K562 (cell line): ENCODE data around the gene DRC3. TPM values are rescaled to one million over a fixed set of nuclear protein-coding genes. Genes with fewer than 3 reads are reported as not detected.
A peak's percentile ranks its signal among the peaks of the same experiment; 100 is the strongest.

Source experiments
- ARNT ChIP-seq, 2 experiments: fragments of 450-650 bp; IDR thresholded peaks; 2 replicates each; pipeline ENCODE4 v1.6.1; 2016; ENCODE audit warnings: mild to moderate bottlenecking in 1 of 2
- BMI1 ChIP-seq: fragments of 150-350 bp; IDR thresholded peaks from 2 replicates; pipeline ENCODE4 v1.6.1; 2014; ENCODE audit warnings: low read length
- CREB1 ChIP-seq, 2 experiments: sonication (generic) in 1 of 2; formaldehyde crosslinking in 1 of 2; IDR thresholded peaks; 2 replicates each; pipeline versions ENCODE4 v1.6.1 to v1.8.0; 2012 to 2022; ENCODE audit warnings: inconsistent platforms in 1 of 2, mild to moderate bottlenecking in 1 of 2, missing genetic modification reagents in 1 of 2, moderate library complexity in 1 of 2
- FOXJ2 ChIP-seq: fragments of 200-800 bp; sonication (Bioruptor generic); IDR thresholded peaks from 2 replicates; pipeline ENCODE4 v1.6.1; 2016; ENCODE audit warnings: missing genetic modification characterization, missing compliant biosample characterization
- HINFP ChIP-seq: fragments of 450-650 bp; conservative IDR thresholded peaks from 2 replicates; pipeline ENCODE4 v1.6.1; 2016; ENCODE audit warnings: missing genetic modification characterization, low read depth, mild to moderate bottlenecking, control low read depth, missing compliant biosample characterization
- KDM4B ChIP-seq, 2 experiments: fragments of 450-650 bp in 1 of 2; sonication (generic) in 1 of 2; IDR thresholded peaks; 2 replicates each; pipeline ENCODE4 v1.6.1; 2016 to 2017; ENCODE audit warnings: borderline replicate concordance in 2 of 2, antibody characterized with exemption in 1 of 2, low read depth in 1 of 2, mild to moderate bottlenecking in 1 of 2
- MCM5 ChIP-seq: fragments of 450-650 bp; IDR thresholded peaks from 2 replicates; pipeline ENCODE4 v1.6.1; 2016; ENCODE audit warnings: low read depth
- MIER1 ChIP-seq: fragments of 450-650 bp; IDR thresholded peaks from 2 replicates; pipeline ENCODE4 v1.6.1; 2016; ENCODE audit warnings: antibody characterized with exemption, mild to moderate bottlenecking, low read depth
- MYBL2 ChIP-seq, 2 experiments: fragments of 450-650 bp in 1 of 2; sonication (generic) in 1 of 2; formaldehyde crosslinking in 1 of 2; IDR thresholded peaks; 2 replicates each; pipeline versions ENCODE4 v1.6.1 to v1.8.1; 2017 to 2022; ENCODE audit warnings: borderline replicate concordance in 1 of 2, inconsistent platforms in 1 of 2, low read depth in 1 of 2, mild to moderate bottlenecking in 1 of 2, missing genetic modification reagents in 1 of 2, moderate library complexity in 1 of 2
- NFIC ChIP-seq: fragments of 450-650 bp; IDR thresholded peaks from 2 replicates; pipeline ENCODE4 v1.6.1; 2017; ENCODE audit warnings: mild to moderate bottlenecking, inconsistent platforms
- PATZ1 ChIP-seq: fragments of 250-450 bp; sonication (Bioruptor Pico); IDR thresholded peaks from 2 replicates; pipeline ENCODE4 v1.5.0; 2020; ENCODE audit warnings: mild to moderate bottlenecking, borderline replicate concordance
- PHF20 ChIP-seq: fragments of 450-650 bp; IDR thresholded peaks from 2 replicates; pipeline ENCODE4 v1.6.1; 2018; ENCODE audit not compliant: partially characterized antibody
- POLR2AphosphoS5 ChIP-seq: IDR thresholded peaks from 2 replicates; pipeline ENCODE4 v1.6.1; 2011; ENCODE audit warnings: mild to moderate bottlenecking, low read depth, low read length, moderate library complexity; ENCODE audit not compliant: control insufficient read depth, insufficient read depth
- PTRF ChIP-seq: fragments of 450-650 bp; IDR thresholded peaks from 2 replicates; pipeline ENCODE4 v1.6.1; 2016; ENCODE audit warnings: mild to moderate bottlenecking, missing genetic modification characterization, missing compliant biosample characterization
- SIX5 ChIP-seq, 2 experiments: IDR thresholded peaks; 2 replicates each; pipeline ENCODE4 v1.6.1; 2011; ENCODE audit warnings: low read length in 2 of 2, borderline replicate concordance in 1 of 2, low read depth in 1 of 2, mild to moderate bottlenecking in 1 of 2, moderate library complexity in 1 of 2; ENCODE audit not compliant: insufficient read depth in 1 of 2
- SMAD3 ChIP-seq: fragments of 450-650 bp; formaldehyde crosslinking; conservative IDR thresholded peaks from 2 replicates; pipeline ENCODE4 v1.4.0; 2020; ENCODE audit warnings: mild to moderate bottlenecking
- SMARCE1 ChIP-seq: fragments of 450-650 bp; IDR thresholded peaks from 2 replicates; pipeline ENCODE4 v1.7.1; 2016; ENCODE audit warnings: mild to moderate bottlenecking
- SRSF9 ChIP-seq: fragments of 200-400 bp; formaldehyde crosslinking; IDR thresholded peaks from 2 replicates; pipeline ENCODE4 v1.6.1; 2017; ENCODE audit warnings: low read depth, low read length, borderline replicate concordance
- TFAM ChIP-seq: fragments of 250-450 bp; sonication (Bioruptor Pico); conservative IDR thresholded peaks from 2 replicates; pipeline ENCODE4 v1.5.0; 2021; ENCODE audit warnings: mild to moderate bottlenecking, moderate library complexity
- ZFP36 ChIP-seq: fragments of 150-350 bp; IDR thresholded peaks from 2 replicates; pipeline ENCODE4 v1.6.1; 2018; ENCODE audit warnings: low read length, low read depth; ENCODE audit not compliant: partially characterized antibody
- ZNF561 ChIP-seq: fragments of 450-650 bp; formaldehyde crosslinking; conservative IDR thresholded peaks from 2 replicates; pipeline ENCODE4 v1.4.0; 2020; ENCODE audit warnings: mild to moderate bottlenecking, moderate library complexity
- polyA plus RNA-seq, 8 experiments: library from polyadenylated mRNA; depleted of rRNA in 4 of 8; stranded (reverse) in 5 of 8; unstranded in 3 of 8; fragments of >200 nt; fragmentation: Nextera tagmentation in 2 of 8; fragmentation: Illumina TruSeq in 1 of 8; extraction: Ambion mirVana in 2 of 8; extraction: Trizol in 1 of 8; gene quantifications; 2 replicates each; pipeline versions ENCODE4 v1.2.1 to v1.2.3, GENCODE V29; 2011 to 2014; ENCODE audit warnings: inconsistent platforms in 1 of 8, missing spikeins in 1 of 8
- total RNA-seq, 7 experiments: library from RNA; depleted of rRNA in 6 of 7; stranded (reverse); fragments of >200 nt in 6 of 7; fragmentation: Illumina TruSeq in 2 of 7; extraction: Trizol in 2 of 7; gene quantifications; 2 replicates each; pipeline versions ENCODE4 v1.2.1 to v1.2.3, GENCODE V29; 2011 to 2021; ENCODE audit warnings: low replicate concordance in 1 of 7
- TF ChIP-seq, protein P1 (sequence below): sonication (generic); formaldehyde crosslinking; IDR thresholded peaks from 2 replicates; pipeline ENCODE4 v1.8.1; 2023; ENCODE audit warnings: mild to moderate bottlenecking, missing genetic modification reagents
- TF ChIP-seq, protein P2 (sequence below): fragments of 450-650 bp; IDR thresholded peaks from 2 replicates; pipeline ENCODE4 v1.6.1; 2016; ENCODE audit warnings: missing biosample characterization, missing genetic modification characterization

The DRC3 gene
- total and polyA plus RNA-seq, 9 of the 15 experiments (the other 6 are each of a cell fraction or from before 2014, with no cell fraction given), result 0.10 to 0.84 (median 0.30) TPM; not detected in 3

DNA sequence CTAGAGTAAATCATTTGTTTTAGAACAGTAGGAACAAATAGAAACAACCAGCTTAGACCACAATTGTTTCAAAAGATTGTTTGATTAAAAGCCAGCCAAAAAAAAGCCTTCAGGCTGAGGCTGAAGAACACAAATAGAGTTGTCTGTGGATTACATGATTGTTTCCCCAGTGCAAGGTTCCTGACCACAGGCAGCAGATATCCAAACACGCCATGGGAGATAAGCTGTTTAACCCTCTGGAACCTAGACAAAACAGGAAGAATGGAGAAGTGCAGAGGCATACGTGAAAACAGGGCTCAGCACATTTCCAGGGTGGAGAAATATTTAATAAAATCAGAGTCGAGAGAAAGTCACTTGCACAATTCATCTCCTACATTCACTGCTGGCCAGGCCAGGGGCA is 45.3 kb downstream of the DRC3 start (continued):
- TF ChIP-seq ARNT (IDR thresholded peaks at IDR 0.05) (no peak), SRSF9 (no peak), PATZ1 (no peak), FOXJ2 (0 out of 2 replicates have a peak, but pooled peaks have one; percentile 40), POLR2AphosphoS5 (no peak), ZFP36 (no peak), MIER1 (no peak), KDM4B (IDR thresholded peaks at IDR 0.05; ENCODE audit: borderline replicate concordance in 2 of 2, low read depth in 1 of 2) (no peak), SMARCE1 (peak; percentile 63; the same call in 1 of the 2 replicates), SMAD3 (CRISPR knock-in tag) (no peak), PHF20 (no peak), HINFP (tag) (no peak), ZNF561 (CRISPR knock-in tag) (no peak), NFIC (peak; percentile 11; the same call in 1 of the 2 replicates), MYBL2 (IDR thresholded peaks at IDR 0.05; ENCODE audit: low read depth) (no peak), MYBL2 (CRISPR knock-in tag; IDR thresholded peaks at IDR 0.05; ENCODE audit: borderline replicate concordance) (no peak), MCM5 (no peak), PTRF (tag) (no peak), SIX5 (IDR thresholded peaks at IDR 0.05; ENCODE audit: borderline replicate concordance in 1 of 2, insufficient read depth in 1 of 2, low read depth in 1 of 2, low read length in 2 of 2) (no peak), CREB1 (IDR thresholded peaks at IDR 0.05) (no peak), CREB1 (CRISPR knock-in tag; IDR thresholded peaks at IDR 0.05) (no peak), TFAM (CRISPR knock-in tag) (no peak), BMI1 (no peak)
- TF ChIP-seq, protein P1, sequence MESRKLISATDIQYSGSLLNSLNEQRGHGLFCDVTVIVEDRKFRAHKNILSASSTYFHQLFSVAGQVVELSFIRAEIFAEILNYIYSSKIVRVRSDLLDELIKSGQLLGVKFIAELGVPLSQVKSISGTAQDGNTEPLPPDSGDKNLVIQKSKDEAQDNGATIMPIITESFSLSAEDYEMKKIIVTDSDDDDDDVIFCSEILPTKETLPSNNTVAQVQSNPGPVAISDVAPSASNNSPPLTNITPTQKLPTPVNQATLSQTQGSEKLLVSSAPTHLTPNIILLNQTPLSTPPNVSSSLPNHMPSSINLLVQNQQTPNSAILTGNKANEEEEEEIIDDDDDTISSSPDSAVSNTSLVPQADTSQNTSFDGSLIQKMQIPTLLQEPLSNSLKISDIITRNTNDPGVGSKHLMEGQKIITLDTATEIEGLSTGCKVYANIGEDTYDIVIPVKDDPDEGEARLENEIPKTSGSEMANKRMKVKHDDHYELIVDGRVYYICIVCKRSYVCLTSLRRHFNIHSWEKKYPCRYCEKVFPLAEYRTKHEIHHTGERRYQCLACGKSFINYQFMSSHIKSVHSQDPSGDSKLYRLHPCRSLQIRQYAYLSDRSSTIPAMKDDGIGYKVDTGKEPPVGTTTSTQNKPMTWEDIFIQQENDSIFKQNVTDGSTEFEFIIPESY (CRISPR knock-in tag), result no peak
- TF ChIP-seq, protein P2, sequence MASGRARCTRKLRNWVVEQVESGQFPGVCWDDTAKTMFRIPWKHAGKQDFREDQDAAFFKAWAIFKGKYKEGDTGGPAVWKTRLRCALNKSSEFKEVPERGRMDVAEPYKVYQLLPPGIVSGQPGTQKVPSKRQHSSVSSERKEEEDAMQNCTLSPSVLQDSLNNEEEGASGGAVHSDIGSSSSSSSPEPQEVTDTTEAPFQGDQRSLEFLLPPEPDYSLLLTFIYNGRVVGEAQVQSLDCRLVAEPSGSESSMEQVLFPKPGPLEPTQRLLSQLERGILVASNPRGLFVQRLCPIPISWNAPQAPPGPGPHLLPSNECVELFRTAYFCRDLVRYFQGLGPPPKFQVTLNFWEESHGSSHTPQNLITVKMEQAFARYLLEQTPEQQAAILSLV (tag), result no peak
